ENCODE measurements around the gene ZNF560. TPM values are rescaled to one million over a fixed set of nuclear protein-coding genes. Genes with fewer than 3 reads are reported as not detected.

ZNF560 gene
- total RNA-seq, 4 donors from 2014 or later: not detected

DNA sequence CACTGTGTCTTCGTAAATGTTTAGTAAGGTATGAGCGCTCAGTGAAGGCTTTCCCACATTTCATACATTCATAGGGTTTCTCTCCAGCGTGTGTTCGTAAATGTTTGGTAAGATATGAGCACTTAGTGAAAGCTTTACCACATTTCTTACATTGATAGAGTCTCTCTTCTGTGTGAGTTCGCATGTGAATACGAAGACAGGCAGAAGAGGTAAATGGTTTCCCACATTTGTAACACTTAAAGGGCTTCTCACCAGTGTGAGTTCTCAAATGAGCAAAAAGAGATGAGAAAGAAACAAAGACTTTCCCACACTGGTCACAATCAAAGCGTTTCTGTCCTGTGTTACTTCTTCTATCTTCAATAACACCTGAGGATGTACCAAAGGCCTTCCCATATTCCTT lies 31.3 kb downstream of the ZNF560 start:
- 85 to 88% methylated on average over 7 of the region's 7 CpGs for WGBS, 2 donors
- Histone ChIP-seq H3K4me1 (no peaks in the 10 kb centered on the region), H3K4me3 (no peak overlapping the region), H3K27me3 (no peaks in the 10 kb centered on the region), H3K9me3 (peaks cover 0 to 77% (median 30%) of the 10 kb centered on the region in 3 donors), H3K36me3 (no peaks in the 10 kb centered on the region), H3K27ac (no peak overlapping the region)
- intact Hi-C loops (cut with DNase I): no loop called here
- no peak for DNase-seq
- TF ChIP-seq, protein P1, sequence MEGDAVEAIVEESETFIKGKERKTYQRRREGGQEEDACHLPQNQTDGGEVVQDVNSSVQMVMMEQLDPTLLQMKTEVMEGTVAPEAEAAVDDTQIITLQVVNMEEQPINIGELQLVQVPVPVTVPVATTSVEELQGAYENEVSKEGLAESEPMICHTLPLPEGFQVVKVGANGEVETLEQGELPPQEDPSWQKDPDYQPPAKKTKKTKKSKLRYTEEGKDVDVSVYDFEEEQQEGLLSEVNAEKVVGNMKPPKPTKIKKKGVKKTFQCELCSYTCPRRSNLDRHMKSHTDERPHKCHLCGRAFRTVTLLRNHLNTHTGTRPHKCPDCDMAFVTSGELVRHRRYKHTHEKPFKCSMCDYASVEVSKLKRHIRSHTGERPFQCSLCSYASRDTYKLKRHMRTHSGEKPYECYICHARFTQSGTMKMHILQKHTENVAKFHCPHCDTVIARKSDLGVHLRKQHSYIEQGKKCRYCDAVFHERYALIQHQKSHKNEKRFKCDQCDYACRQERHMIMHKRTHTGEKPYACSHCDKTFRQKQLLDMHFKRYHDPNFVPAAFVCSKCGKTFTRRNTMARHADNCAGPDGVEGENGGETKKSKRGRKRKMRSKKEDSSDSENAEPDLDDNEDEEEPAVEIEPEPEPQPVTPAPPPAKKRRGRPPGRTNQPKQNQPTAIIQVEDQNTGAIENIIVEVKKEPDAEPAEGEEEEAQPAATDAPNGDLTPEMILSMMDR (IDR thresholded peaks at IDR 0.05): no peak
- TF ChIP-seq POLR2A (IDR thresholded peaks at IDR 0.05): no peak

GRCh38 chr19:9461938-9462337 lies 36.5 kb downstream of the ZNF560 start:
- Histone ChIP-seq H3K4me1 (no peaks in the 10 kb centered on the region), H3K4me3 (no peak overlapping the region), H3K27ac (no peak overlapping the region), H3K9me3 (peaks cover 0 to 82% (median 30%) of the 10 kb centered on the region in 3 donors), H3K27me3 (no peaks in the 10 kb centered on the region), H3K36me3 (no peaks in the 10 kb centered on the region)
- no peak for TF ChIP-seq POLR2A (IDR thresholded peaks at IDR 0.05)
- TF ChIP-seq, protein P1 (IDR thresholded peaks at IDR 0.05): no peak
- WGBS, 2 donors: 80 to 85% methylated on average over 4 of the region's 4 CpGs
- no peak for DNase-seq
- intact Hi-C loops (cut with DNase I): no loop called here

DNA sequence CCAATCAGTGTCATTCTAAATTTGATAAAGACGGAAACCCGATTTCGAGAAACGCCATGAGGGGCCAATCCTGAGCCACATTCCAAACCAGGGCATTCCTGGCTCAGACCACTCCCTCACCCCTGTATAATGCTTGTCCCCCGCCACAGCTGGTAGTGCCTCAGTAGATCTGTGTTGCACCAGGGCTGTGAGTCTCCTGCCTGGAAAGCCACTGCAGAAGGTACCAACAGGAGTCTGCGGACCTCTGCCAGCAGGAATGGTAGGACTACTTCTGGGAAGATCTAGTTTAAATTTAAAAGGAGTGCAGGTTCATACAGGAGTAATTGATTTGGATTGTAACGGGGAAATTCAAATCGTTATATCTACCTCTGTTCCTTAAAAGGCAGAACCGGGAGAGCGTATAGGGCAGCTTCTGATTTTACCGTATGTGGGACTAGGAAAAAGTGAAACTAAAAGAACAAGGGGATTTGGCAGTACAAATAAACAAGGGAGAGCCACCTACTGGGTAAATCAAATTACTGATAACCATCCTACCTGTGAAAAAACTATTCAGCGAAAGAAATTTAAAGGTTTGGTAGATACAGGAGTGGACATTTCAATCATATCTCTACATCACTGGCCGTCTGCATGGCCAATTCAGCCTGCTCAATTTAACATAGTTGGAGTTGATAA lies 42.3 kb downstream of the ZNF560 start:
- intact Hi-C loops (cut with DNase I): no loop called here
- Histone ChIP-seq H3K9me3 (peaks cover 0 to 87% (median 33%) of the 10 kb centered on the region in 3 donors), H3K4me3 (no peak overlapping the region), H3K27me3 (no peaks in the 10 kb centered on the region), H3K4me1 (no peaks in the 10 kb centered on the region), H3K36me3 (no peaks in the 10 kb centered on the region), H3K27ac (no peak overlapping the region)
- TF ChIP-seq, protein P1 (IDR thresholded peaks at IDR 0.05): no peak
- no peak for TF ChIP-seq POLR2A (IDR thresholded peaks at IDR 0.05)
- no peak for DNase-seq
- WGBS, 2 donors: 64 to 89% methylated on average over 12 to 13 of the region's 13 CpGs

- no peak overlapping the region for H3K4me3 ChIP-seq
- H3K36me3 ChIP-seq: no peaks in the 10 kb centered on the region
- no peak overlapping the region for H3K27ac ChIP-seq
- peaks cover 0 to 87% (median 51%) of the 10 kb centered on the region in 3 donors for H3K9me3 ChIP-seq
- DNase-seq: no peak
- TF ChIP-seq, protein P1 (IDR thresholded peaks at IDR 0.05): no peak
- no peak for TF ChIP-seq POLR2A (IDR thresholded peaks at IDR 0.05)
- H3K4me1 ChIP-seq: no peaks in the 10 kb centered on the region
- H3K27me3 ChIP-seq: no peaks in the 10 kb centered on the region
- intact Hi-C loops (cut with DNase I): no loop called here
- 83 to 84% methylated on average over 4 of the region's 4 CpGs for WGBS, 2 donors
Measured at GRCh38 chr19:9453953-9454352, 44.5 kb downstream of the ZNF560 start.

GRCh38 chr19:9445037-9445436 lies 53.4 kb downstream of the ZNF560 start:
- WGBS, 2 donors: 57 to 67% methylated on average over 1 of the region's 1 CpG
- no peaks in the 10 kb centered on the region for H3K27me3 ChIP-seq

More at GRCh38 chr19:9445037-9445436, 53.4 kb downstream of the ZNF560 start:
- Histone ChIP-seq H3K4me3 (no peak overlapping the region), H3K36me3 (no peaks in the 10 kb centered on the region), H3K4me1 (no peaks in the 10 kb centered on the region), H3K27ac (no peak overlapping the region), H3K9me3 (peaks cover 0 to 79% (median 27%) of the 10 kb centered on the region in 3 donors)
- no peak for DNase-seq
- intact Hi-C loops (cut with DNase I): no loop called here
- TF ChIP-seq, protein P1 (IDR thresholded peaks at IDR 0.05): no peak
- TF ChIP-seq POLR2A (IDR thresholded peaks at IDR 0.05): no peak
